Stimulated activated CD4-positive, alpha-beta T cell treated with anti-CD3 and anti-CD28 coated beads, Interleukin-1b, Interleukin-23, amount 100 ng/mL, for 4 hours (primary cell): ENCODE measurements around the gene UGGT1.
"Not testable (repeated sequence)": the region's sequence is repeated elsewhere in the genome, so short reads cannot be mapped to it uniquely, and the experiment has no call there.

Experiments used
- DNase-seq, 2 donors: peaks; one replicate each; pipeline ENCODE4 v3.0.0-alpha.2; 2020; ENCODE audit warnings: low read depth in 2 of 2

Gene UGGT1

DNA sequence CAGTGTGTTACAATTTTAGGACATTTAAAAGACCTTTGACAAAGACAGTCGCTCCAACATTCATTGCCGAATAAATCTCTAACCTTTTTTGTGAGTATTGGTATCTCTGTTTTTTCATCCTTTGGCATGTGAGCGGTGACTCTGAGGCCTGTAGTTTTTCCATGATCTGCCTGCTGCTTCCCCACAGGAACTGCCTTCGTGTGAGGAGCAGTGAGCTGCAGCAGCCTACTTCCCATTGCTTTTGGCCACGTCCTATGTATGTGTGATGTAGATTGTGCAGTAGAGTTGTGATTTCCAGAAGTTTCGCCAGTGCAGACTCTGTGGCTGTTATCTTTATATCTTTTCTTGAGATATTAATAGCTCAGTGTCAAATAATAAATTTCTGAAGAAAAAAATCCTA is 79.8 kb downstream of the UGGT1 start:
- DNase-seq, result no peak

DNA sequence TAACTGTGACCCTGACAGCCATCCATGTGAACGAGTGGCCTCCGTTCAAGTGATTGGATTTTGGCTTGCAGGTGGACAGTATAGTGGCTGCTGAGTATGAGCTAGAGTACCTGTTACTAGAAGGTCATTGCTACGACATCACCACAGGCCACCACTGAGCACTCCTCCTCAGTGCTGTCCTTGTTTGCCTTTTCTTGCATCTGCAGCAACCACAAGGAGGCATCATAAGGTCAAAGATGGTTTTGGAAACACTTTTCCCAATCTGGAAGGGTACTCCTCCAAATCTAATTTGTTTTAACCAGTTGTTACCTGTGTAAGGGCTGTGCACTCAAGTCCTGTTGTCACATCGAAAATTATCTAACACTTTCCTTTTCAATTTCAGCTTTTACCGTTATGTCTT is 81.2 kb downstream of the UGGT1 start:
- DNase-seq, result no peak

DNA sequence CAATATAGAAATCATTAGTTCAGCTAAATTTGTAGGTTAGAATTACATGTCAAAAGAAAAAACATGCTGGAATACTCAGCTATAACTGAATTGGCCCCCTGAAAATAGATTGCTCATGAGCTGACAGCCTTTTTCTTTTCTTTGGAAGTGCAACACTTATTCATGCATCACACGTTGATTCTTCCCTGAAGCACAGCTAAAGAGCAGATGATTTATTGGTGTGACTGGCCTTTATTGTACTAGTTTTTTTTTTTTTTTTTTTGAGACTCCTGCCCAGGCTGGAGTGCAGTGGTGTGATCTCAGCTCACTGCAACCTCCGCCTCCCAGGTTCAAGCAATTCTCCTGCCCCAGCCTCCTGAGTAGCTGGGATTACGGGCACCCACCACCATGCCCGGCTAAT is 83.1 kb downstream of the UGGT1 start:
- DNase-seq, result not testable (repeated sequence)

DNA sequence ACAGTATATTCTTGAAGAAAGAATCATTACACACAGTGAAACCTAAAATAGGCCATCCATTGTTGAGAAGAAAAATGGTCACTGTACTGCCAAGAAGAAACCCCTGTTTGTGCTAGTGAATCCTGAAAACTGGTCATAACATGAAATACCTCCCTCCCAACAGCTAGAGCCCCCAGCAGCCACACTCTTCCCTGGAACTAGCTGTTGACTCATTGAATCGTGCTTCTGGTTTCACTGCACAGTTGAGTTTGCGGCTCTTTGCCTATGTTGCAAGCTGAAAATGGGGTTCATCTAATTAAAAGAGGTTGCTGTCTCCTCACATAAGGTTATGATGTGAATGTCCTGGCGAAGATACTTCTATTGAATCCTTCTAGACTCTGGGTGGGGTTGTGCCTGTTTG is 86.3 kb downstream of the UGGT1 start:
- no peak for DNase-seq

DNA sequence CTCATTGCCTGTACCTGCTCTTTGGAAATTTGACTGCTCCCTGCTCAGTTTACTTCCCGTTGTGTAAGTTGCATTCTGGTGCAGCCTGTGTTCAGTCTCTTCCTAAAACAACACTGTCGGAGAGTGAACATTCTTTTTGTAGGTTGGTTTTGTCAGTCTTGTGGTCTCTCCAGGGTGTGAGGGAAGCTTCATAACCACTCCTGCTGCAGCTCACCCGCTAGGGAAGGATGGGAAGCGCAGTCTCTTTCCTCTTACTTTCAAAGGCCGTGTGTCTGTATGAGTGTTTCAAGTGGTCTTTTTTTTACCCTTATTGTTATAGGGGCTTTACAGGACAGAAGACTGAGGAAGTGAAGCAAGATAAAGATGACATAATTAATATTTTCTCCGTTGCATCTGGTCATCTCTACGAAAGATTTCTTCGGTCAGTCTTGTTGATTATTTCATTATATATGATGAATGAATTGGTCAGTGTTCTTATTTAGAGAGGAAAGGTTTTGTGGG is 87.2 kb downstream of the UGGT1 start:
- DNase-seq, result no peak

DNA sequence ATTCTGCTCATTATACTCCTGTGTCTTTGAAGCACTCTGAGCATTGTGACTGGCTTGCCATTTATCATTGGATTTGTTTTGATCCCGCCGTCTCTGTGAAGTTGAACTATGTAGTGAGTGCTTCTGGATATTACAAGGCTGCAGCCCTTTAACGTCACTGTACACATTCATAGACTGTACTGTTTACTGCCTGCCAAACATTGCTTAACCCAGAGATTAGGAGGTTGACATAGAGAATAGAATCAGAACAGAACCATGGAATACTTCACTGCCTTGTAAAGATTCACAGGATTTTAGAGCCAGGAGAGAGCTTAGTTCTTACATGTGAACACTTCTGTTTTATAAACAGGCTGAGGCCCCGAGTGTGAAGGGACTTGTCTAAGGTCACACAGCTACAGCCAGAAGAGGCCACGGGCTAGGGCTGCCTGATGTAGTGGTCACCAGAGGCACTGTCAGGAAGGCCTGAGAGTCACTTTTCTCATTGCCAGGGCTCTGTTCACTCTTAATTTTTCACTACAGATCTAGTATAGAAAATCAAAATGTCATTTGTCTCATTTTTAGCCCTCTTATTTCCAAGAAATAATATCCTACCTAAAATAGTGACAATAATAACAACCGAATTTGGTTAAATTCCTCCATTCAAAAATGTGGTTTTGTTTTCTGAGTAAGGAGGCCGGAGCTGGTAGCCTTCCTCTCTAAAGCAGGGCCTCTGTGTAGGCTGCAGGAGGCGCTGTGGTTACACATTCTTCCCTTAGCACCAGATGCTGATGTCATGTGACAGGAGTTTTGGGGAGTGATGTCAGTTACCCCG is 87.9 kb downstream of the UGGT1 start:
- DNase-seq, result peak; percentile 10 to 14

DNA sequence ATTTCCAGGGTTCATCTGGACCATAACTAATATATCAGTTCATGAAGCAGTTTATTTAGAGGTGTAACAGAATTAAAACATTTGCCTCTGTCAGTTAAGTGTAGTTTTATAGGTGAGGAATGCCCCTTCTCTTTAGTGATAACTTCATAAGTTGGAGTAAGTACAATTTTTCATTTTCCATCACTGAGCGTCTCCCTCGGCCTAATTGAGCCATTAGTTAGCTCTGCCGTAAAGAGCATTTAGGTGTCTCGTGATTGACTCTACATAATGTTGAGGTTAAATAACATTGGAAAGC is 88.4 kb downstream of the UGGT1 start:
- no peak for DNase-seq

DNA sequence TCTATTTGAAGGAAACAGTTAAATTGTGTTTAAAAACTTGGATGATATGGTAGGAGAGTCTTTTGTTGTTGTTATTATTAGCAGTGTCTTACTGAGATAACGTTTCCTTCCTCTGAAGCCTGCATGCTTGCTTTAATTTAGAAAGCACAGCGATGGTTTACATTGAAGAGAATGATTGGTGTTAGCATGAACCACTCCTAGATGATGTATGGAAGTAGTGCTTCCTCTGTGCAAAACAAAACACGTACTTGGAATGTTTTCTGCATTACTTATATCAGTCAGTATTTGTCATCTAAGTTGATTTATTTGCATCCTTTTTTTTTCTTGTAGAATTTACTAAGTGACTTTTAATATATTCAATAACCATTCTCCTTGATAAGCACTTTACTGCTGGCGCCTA is 89.0 kb downstream of the UGGT1 start:
- no peak for DNase-seq

DNA sequence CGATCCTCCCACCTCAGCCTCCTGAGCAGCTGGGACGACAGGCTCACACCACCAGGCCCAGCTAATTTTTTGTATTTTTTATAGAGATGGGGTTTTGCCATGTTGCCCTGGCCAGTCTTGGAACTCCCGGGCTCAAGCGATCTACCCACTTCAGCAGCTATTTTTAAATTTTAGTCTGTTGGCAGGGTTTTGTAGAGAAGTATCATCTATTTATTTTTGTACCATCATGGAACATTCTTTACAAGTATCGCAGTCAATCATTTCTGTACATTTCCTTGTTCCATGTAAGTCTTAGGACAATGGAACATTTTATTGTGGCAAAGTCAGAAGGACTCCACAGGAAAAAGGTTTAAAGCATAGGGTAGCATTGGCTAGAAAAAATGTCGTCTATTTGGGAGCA is 94.6 kb downstream of the UGGT1 start:
- DNase-seq, result no peak

DNA sequence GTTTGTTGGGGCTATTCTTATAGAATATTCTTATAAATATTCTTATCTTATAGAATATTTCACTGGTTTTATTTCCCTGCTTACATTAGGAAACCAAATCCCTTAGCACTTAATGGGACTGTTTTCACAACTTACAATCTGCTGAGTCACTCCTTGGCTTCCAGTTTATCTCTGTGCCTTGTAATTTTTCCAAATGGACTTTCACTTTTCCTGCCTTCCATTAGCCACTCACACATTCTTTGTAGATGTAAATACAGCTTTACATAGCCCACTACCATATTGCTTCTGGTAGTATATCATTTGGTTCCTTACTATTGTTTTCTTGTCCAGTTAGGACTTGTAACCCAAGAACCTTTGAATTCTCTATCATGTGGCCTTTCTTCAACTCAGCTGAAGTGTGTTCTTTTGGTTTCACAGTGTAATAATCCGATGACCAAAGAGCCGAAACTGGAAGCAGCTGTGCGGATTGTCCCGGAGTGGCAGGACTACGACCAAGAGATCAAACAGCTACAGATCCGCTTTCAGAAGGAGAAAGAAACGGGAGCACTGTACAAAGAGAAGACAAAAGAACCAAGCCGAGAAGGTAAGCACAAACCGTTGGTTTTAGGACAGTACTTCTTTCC is 96.1 kb downstream of the UGGT1 start:
- no peak for DNase-seq

DNA sequence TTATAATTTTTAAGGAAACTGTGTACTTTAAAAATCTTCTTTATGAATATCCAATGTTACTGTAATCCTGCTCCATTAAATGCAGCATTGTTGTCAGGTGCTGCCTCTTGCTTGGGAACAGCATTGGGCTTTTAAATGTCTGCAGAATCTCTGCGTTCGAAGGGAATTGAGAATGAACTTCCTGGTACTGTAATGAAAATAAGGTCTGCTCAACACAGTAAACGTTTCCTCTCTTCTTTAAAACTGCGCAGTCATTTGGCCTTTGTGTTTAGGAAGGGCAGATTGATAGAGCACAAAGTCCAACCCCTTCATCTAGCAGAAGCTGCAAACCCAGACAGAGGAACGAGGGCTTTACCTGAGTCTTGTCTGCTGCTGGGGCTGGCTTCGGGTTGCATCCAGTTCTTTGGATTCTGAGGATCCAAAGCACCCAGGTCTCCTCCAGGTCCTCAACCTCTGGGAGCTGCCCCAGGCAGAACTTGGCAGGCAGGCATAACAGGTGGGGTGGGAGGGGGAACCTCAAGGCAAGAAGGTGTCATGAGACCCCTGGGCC is 104.5 kb downstream of the UGGT1 start:
- no peak for DNase-seq

DNA sequence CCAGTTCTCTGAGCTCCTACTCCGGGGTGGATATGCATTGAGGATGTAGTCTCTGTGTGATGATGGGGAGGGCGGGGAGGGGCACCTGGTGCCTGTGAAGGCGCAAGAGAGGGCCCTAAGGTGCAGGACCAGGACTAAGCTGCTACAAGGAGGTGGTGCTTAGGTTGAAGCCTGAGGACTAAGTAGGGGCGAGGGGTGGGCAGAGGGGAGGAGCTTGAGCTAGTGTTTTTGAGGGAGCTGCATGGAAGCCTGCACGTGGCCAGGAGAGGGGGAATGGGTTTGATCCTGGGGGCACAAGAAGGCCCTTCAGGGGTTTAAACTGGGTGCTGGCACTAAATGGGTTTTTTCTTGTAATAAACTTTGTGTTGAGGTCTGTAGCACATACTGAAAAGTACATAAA is 105.0 kb downstream of the UGGT1 start:
- DNase-seq, result no peak

DNA sequence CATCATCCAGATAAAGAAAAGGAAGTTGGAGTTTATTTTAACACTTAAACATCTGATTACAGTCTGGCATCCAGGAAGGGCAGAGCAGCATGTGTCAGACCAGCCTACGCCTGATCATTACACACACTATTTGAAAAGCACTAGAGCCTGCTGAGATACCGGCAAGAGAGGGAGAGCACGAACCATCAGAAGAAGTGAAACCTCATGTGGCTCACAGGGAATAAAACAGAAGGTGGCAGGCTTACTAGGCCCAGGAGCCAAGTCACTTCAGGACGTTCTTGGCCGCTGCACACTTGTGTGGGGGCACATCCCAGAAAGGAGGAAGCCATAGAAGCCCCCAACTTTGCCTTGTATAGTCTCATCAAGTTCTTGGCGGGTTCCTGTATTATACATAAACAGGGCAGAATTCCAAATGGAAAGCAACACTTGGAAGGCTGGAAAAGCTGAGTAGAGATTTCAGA is 105.5 kb downstream of the UGGT1 start:
- no peak for DNase-seq

DNA sequence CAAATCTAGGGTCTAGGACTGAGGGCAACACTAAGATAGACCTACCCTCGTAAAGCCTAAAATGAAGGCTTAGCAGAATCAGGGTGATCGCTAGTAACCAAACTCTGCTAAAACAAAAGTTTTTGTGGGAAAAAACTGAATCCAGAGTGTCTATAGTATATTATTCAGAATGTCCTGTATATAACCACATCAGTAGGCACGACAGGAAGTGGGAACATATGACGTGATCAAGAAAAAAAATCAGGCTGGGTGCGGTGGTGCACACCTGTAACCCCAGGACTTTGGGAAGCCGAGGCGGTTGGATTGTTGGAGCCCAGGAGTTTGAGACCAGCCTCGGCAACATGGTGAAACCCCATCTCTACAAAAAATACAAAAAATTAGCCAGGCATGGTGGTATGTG is 106.1 kb downstream of the UGGT1 start:
- no peak for DNase-seq

DNA sequence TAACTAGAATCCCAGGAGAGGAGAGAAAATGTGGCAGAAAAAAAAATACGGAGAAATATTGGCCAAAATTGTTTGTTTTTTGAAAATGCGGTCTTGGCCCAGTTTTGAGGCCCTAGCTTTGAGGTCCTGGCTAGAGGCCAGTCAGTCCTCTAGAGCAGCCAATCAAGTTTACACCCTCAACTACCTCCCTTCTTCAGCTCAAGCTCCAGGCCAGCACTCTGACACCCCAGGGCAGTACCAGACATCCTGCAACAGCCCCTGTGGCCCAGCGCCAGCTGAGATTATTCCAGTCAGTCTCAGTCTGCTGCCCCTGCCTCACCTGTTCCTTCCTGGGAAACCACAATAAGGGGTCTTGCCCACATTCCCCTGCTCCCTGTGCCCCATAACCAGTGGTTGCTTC is 107.7 kb downstream of the UGGT1 start:
- no peak for DNase-seq

DNA sequence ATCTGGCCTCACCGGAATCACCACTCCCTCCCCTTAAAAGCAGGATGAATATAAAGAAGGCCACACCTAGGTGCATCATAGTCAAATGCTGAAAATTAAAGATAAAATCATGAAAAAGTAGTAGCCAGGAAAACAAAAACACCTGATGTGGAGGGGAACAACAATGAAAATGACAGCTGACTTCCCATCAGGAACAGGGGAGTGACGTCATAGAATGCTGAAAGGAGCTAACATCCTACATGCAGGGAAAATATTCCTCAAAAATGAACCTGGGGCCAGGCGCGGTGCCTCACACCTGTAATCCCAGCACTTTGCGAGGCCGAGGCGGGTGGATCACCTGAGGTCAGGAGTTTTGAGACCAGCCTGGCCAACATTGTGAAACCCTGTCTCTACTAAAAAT is 108.1 kb downstream of the UGGT1 start:
- no peak for DNase-seq

DNA sequence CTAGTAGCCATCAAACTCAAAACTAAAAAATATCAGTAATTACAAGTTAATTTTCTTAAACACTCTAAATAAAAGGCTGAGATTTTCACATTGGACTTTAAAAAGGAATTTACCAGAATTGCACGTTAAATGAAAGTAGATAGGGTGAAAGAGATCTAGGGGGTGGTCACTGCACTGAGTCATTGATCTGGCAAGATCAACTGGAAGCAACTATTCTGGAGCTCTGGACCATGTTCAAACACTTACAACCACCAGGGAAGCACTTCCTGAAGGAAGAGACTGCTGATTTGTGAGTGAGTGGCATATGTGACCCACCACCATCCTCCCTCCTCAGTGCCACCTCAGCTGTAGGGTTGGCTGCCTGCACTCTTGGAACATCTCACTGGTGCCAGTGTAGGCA is 111.8 kb downstream of the UGGT1 start:
- no peak for DNase-seq

DNA sequence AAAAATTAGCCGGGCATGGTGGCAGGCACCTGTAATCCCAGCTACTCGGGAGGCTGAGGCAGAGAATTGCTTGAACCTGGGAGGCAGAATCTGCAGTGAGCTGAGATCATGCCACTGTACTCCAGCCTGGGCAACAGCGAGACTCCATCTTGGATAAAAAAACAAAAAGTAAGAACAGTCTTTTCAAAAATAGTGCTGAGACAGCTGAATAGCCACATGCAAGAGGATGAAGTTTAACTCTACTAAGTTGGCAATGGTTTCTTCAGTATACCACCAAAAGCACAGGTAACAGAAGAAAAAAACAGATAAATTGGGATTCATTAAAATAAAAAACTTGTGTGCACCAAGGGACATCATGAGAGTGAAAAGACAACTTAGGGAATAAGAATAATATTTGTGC is 115.2 kb downstream of the UGGT1 start:
- no peak for DNase-seq

DNA sequence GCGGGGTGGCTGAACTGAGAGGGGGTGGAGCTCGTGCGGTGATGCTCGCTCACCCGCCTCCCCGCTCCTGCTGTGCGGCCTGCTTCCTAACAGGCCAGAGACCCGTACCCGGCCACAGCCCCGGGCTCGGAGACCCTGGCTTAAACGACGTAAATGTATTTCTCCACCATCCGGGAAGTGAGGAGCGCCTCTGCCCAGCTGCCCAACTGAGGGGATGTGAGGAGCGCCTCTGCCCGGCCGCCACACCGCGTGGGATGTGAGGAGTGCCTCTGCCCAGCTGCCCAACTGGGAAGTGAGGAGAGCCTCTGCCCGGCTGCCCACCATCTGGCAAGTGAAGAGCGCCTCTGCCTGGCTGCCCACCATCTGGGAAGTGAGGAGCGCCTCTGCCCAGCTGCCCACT is 117.0 kb downstream of the UGGT1 start:
- DNase-seq, result no peak

DNA sequence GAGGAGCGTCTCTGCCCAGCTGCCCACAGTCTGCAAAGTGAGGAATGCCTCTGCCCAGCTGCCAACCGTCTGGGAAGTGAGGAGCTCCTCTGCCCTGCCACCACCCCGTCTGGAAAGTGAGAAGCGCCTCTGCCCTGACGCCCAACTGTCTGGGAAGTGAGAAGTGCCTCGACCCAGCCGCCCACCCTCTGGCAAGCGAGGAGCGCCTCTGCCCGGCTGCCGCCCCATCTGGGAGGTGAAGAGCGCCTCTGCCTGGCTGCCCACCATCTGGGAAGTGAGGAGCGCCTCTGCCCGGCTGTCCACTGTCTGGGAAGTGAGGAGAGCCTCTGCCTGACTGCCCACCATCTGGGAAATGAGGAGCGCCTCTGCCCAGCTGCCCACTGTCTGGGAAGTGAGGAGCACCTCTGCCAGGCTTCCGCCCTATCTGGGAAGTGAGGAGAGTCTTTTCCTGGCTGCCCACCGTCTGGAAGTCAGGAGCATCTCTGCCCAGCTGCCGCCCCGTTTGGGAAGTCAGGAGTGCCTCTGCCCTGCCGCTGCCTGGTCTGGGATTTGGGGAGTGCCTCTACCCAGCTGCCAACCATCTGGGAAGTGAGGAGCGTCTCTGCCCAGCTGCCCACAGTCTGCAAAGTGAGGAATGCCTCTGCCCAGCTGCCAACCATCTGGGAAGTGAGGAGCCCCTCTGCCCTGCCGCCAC is 117.8 kb downstream of the UGGT1 start:
- not testable (repeated sequence) for DNase-seq

DNA sequence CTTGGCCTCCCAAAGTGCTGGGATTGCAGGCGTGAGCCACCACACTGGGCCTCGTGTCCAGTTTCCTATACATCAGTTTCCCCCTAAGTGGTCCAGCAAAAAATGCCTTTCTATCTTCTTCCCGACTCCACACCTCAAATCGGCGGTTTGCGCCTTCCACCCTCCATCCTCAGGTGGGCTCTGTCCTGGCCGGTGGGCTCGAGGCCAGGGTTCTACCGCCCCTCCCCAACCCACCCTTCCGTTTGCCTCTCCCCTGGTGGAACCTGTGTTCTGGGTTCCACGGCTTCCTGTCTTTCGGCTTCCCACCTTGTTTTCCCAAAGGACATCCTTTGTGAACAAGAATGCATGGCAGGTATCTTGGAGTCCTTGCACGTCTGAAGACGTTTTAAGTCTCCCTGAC is 123.3 kb downstream of the UGGT1 start:
- DNase-seq, result no peak

DNA sequence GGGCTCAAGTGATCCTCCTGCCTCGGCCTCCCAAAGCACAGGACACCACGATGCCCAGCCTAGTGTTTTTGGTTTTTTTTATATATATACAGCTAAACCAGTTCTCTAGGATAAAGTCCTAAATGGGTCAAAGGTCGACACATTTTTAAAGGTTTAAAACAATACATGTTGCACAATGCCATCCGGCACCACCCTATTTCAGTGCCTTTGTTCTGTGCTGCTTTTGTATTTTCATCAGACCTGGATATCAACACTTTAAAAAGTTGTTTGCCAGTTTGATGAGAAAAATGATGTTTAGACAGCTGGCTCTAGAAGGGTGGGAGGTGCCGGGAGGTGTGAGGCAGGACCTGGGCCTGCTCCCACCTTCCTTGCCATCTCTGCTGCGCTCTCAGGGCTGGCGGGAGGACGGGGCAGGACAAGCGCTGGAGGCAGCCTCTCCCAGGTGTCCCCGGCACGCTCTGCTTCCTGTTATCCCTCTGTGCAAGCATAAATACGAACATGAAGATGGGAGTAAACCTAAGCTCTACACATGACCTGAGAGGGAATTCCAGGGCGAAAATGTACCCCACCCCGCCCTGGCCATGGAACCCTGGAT is 124.0 kb downstream of the UGGT1 start:
- DNase-seq, result no peak
